NB4 (cell line): Measurements from ENCODE around the gene PDK4.

Experiments used
- CTCF ChIP-seq: IDR thresholded peaks from one replicate; pipeline ENCODE4 v1.5.1; 2012; ENCODE audit warnings: low read depth, low read length
- MAX ChIP-seq: IDR thresholded peaks from 2 replicates; pipeline ENCODE4 v1.6.1; 2011; ENCODE audit warnings: low read depth, low read length
- MYC ChIP-seq: IDR thresholded peaks from 2 replicates; pipeline ENCODE4 v1.6.1; 2011; ENCODE audit warnings: low read depth, low read length
- POLR2A ChIP-seq: IDR thresholded peaks from 2 replicates; pipeline ENCODE4 v1.6.1; 2011; ENCODE audit warnings: mild to moderate bottlenecking; ENCODE audit not compliant: insufficient read length; ENCODE audit errors: extremely low read depth

GRCh38 chr7:95642173-95642572 is 45.9 kb upstream of the PDK4 start:
- TF ChIP-seq CTCF (no peak), POLR2A (no peak), MAX (no peak), MYC (no peak)
